WI38 (cell line): ENCODE measurements around the gene ATXN10.

Experiments
- H3K4me3 ChIP-seq: 2 replicates; pipeline ENCODE4 v1.5.1; 2011; ENCODE audit warnings: low read depth, mild to moderate bottlenecking, control low read depth, low read length
- CTCF ChIP-seq: IDR thresholded peaks from 2 replicates; pipeline ENCODE4 v1.5.1; 2012; ENCODE audit warnings: low read depth, mild to moderate bottlenecking, control low read depth, low read length

The ATXN10 gene

GRCh38 chr22:45760682-45761081 lies 89.0 kb downstream of the ATXN10 start:
- TF ChIP-seq CTCF: no peak
- H3K4me3 ChIP-seq: no peak overlapping the region

GRCh38 chr22:45762545-45763235 lies 91.1 kb downstream of the ATXN10 start:
- no peak overlapping the region for H3K4me3 ChIP-seq
- no peak for TF ChIP-seq CTCF

DNA sequence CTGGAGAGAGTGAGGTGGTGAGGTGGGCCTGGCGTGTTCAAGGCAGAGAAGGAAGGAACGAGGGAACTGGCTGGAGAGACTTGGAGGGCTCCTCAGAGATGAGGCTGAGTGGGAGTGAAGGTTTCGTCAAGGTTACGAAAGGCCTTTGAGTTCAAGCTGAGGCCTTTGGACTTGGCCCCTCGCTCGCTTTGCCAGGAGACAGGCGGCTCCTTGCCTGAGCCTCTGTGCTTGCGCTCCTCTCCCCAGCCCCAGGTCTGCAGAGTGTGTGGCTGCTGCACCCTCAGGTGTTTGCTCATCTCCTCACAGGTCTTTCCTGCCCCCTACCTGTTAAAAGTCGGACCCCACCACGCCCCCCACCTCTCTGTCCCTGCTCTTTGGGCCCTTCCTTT lies 91.6 kb downstream of the ATXN10 start:
- H3K4me3 ChIP-seq: no peak overlapping the region
- TF ChIP-seq CTCF: no peak

GRCh38 chr22:45768490-45768889 lies 96.9 kb downstream of the ATXN10 start:
- no peak overlapping the region for H3K4me3 ChIP-seq
- TF ChIP-seq CTCF: no peak

- H3K4me3 ChIP-seq: no peak overlapping the region
- no peak for TF ChIP-seq CTCF
These were observed 98.1 kb downstream of the ATXN10 start for GRCh38 chr22:45769569-45770210.

GRCh38 chr22:45770506-45770905 lies 98.9 kb downstream of the ATXN10 start:
- TF ChIP-seq CTCF: no peak
- no peak overlapping the region for H3K4me3 ChIP-seq

GRCh38 chr22:45771057-45771456 lies 99.4 kb downstream of the ATXN10 start:
- TF ChIP-seq CTCF: no peak

More at GRCh38 chr22:45771057-45771456, 99.4 kb downstream of the ATXN10 start:
- H3K4me3 ChIP-seq: no peak overlapping the region
